ENCODE results near the gene ENTHD1.

ENTHD1 gene

GRCh38 chr22:39797528-39798147 is 95.9 kb downstream of the ENTHD1 start:
- H3K4me2 ChIP-seq (ENCODE audit: low read length): no peak overlapping the region
- peaks cover 18% of the 10 kb centered on the region for H3K27me3 ChIP-seq (ENCODE audit: control insufficient read depth, low read length)
- peaks cover 18% of the 10 kb centered on the region for H3K9me3 ChIP-seq (ENCODE audit: control insufficient read depth, insufficient read depth, low read length)
- H3K9me2 ChIP-seq (replicated peaks; ENCODE audit: control insufficient read depth, low read length): 0 out of 2 replicates have a peak, but pooled peaks cover 2% of the 10 kb centered on the region
- no peaks in the 10 kb centered on the region for H3F3A ChIP-seq (ENCODE audit: control insufficient read depth, insufficient read depth)
- no peaks in the 10 kb centered on the region for H4K20me1 ChIP-seq (ENCODE audit: control insufficient read depth, insufficient read depth, low read depth, low read length)
- no peak overlapping the region for H3K27ac ChIP-seq (ENCODE audit: low read depth, low read length)
- TF ChIP-seq CTCF (IDR thresholded peaks at IDR 0.05; ENCODE audit: low read depth, low read length, poor library complexity, severe bottlenecking): no peak
- no peak for TF ChIP-seq EZH2phosphoT487 (IDR thresholded peaks at IDR 0.05; ENCODE audit: borderline replicate concordance, low read length)
- H3K4me3 ChIP-seq (ENCODE audit: low read length): no peak overlapping the region
- H3K79me2 ChIP-seq (ENCODE audit: control insufficient read depth, low read length): no peaks in the 10 kb centered on the region
- H3K36me3 ChIP-seq (ENCODE audit: control insufficient read depth, low read length): no peaks in the 10 kb centered on the region
- H3K4me1 ChIP-seq (ENCODE audit: control insufficient read depth, low read length): no peaks in the 10 kb centered on the region

GRCh38 chr22:39789788-39790187 is 103.8 kb downstream of the ENTHD1 start:
- Histone ChIP-seq H3K9me3 (ENCODE audit: control insufficient read depth, insufficient read depth, low read length) (no peaks in the 10 kb centered on the region), H3F3A (ENCODE audit: control insufficient read depth, insufficient read depth) (no peaks in the 10 kb centered on the region), H3K79me2 (ENCODE audit: control insufficient read depth, low read length) (no peaks in the 10 kb centered on the region), H3K27ac (ENCODE audit: low read depth, low read length) (no peak overlapping the region), H3K36me3 (ENCODE audit: control insufficient read depth, low read length) (no peaks in the 10 kb centered on the region), H3K4me1 (ENCODE audit: control insufficient read depth, low read length) (no peaks in the 10 kb centered on the region), H3K4me3 (ENCODE audit: low read length) (no peak overlapping the region), H3K4me2 (ENCODE audit: low read length) (no peak overlapping the region), H4K20me1 (ENCODE audit: control insufficient read depth, insufficient read depth, low read depth, low read length) (no peaks in the 10 kb centered on the region), H3K9me2 (replicated peaks; ENCODE audit: control insufficient read depth, low read length) (no peaks in the 10 kb centered on the region), H3K27me3 (ENCODE audit: control insufficient read depth, low read length) (peaks cover 16% of the 10 kb centered on the region)
- TF ChIP-seq EZH2phosphoT487 (IDR thresholded peaks at IDR 0.05; ENCODE audit: borderline replicate concordance, low read length): no peak
- no peak for TF ChIP-seq CTCF (IDR thresholded peaks at IDR 0.05; ENCODE audit: low read depth, low read length, poor library complexity, severe bottlenecking)

- Histone ChIP-seq H3K79me2 (ENCODE audit: control insufficient read depth, low read length) (no peaks in the 10 kb centered on the region), H3K4me1 (ENCODE audit: control insufficient read depth, low read length) (no peaks in the 10 kb centered on the region), H3K9me3 (ENCODE audit: control insufficient read depth, insufficient read depth, low read length) (no peaks in the 10 kb centered on the region), H4K20me1 (ENCODE audit: control insufficient read depth, insufficient read depth, low read depth, low read length) (no peaks in the 10 kb centered on the region), H3K27me3 (ENCODE audit: control insufficient read depth, low read length) (peaks cover 26% of the 10 kb centered on the region), H3K4me2 (ENCODE audit: low read length) (no peak overlapping the region), H3K4me3 (ENCODE audit: low read length) (no peak overlapping the region), H3K36me3 (ENCODE audit: control insufficient read depth, low read length) (no peaks in the 10 kb centered on the region), H3F3A (ENCODE audit: control insufficient read depth, insufficient read depth) (no peaks in the 10 kb centered on the region), H3K27ac (ENCODE audit: low read depth, low read length) (no peak overlapping the region), H3K9me2 (replicated peaks; ENCODE audit: control insufficient read depth, low read length) (no peaks in the 10 kb centered on the region)
- no peak for TF ChIP-seq CTCF (IDR thresholded peaks at IDR 0.05; ENCODE audit: low read depth, low read length, poor library complexity, severe bottlenecking)
- no peak for TF ChIP-seq EZH2phosphoT487 (IDR thresholded peaks at IDR 0.05; ENCODE audit: borderline replicate concordance, low read length)
Measured at GRCh38 chr22:39785232-39785631, 108.3 kb downstream of the ENTHD1 start.

Data from DOHH2 (cell line).